Tibial nerve (tissue), 4 donors: ENCODE measurements around the gene KCNT2. TPM values are rescaled to one million over a fixed set of nuclear protein-coding genes. Genes with fewer than 3 reads are reported as not detected.

Source experiments
- DNase-seq, 2 donors: peaks; one replicate each; pipeline ENCODE4 v3.0.0-alpha.2; 2019; ENCODE audit warnings: low spot score in 2 of 2
- H3K27ac ChIP-seq, 4 donors: fragments of 200-600 bp; sonication (generic) in 3 of 4; one replicate each; pipeline ENCODE4 v1.5.1; 2017 to 2019; ENCODE audit warnings: mild to moderate bottlenecking in 1 of 4
- H3K27me3 ChIP-seq, 2 donors: fragments of 200-600 bp; sonication (generic) in 1 of 2; one replicate each; pipeline versions ENCODE4 v1.5.1 to v1.6.0; 2017 to 2019
- H3K36me3 ChIP-seq, 3 donors: fragments of 200-600 bp; sonication (generic); one replicate each; pipeline ENCODE4 v1.5.1; 2018 to 2019
- H3K4me1 ChIP-seq, 4 donors: fragments of 200-600 bp; sonication (generic) in 3 of 4; one replicate each; pipeline ENCODE4 v1.5.1; 2017 to 2019
- H3K4me3 ChIP-seq, 4 donors: fragments of 200-600 bp; sonication (generic) in 3 of 4; one replicate each; pipeline ENCODE4 v1.5.1; 2017 to 2019; ENCODE audit warnings: mild to moderate bottlenecking in 1 of 4, moderate library complexity in 1 of 4
- H3K9me3 ChIP-seq, 4 donors: fragments of 200-600 bp; sonication (generic) in 3 of 4; one replicate each; pipeline ENCODE4 v1.5.1; 2017 to 2019
- CTCF ChIP-seq, 5 experiments: fragments of 200-600 bp in 3 of 5; fragments of 450-650 bp in 2 of 5; sonication (generic) in 3 of 5; IDR thresholded peaks; one replicate each; pipeline ENCODE4 v1.5.1; 2016 to 2019; ENCODE audit warnings: antibody characterized with exemption in 5 of 5, mild to moderate bottlenecking in 3 of 5, moderate library complexity in 2 of 5
- EP300 ChIP-seq, 2 donors: sonication (generic); formaldehyde crosslinking; IDR thresholded peaks; one replicate each; pipeline ENCODE4 v1.6.1; 2017; ENCODE audit warnings: antibody characterized with exemption in 2 of 2, mild to moderate bottlenecking in 1 of 2
- POLR2A ChIP-seq, 2 donors: fragments of 450-650 bp; IDR thresholded peaks; one replicate each; pipeline ENCODE4 v1.6.1; 2017; ENCODE audit warnings: antibody characterized with exemption in 2 of 2, mild to moderate bottlenecking in 2 of 2, moderate library complexity in 2 of 2
- WGBS, 2 donors: methylation state at CpG; one replicate each; pipeline ENCODE4 v1.1.5; 2018; 5-methylcytosine and 5-hydroxymethylcytosine counted together
- total RNA-seq, 4 donors: library from RNA; depleted of rRNA; stranded (reverse); fragments of >200 nt; gene quantifications; one replicate each; pipeline ENCODE4 v1.1.0, GENCODE V29; 2016

The KCNT2 gene
- total RNA-seq, 4 donors from 2014 or later, result 8.0 to 9.9 (median 8.6) TPM

GRCh38 chr1:196638466-196638865 is 30.2 kb upstream of the KCNT2 start:
- no peak for DNase-seq
- TF ChIP-seq POLR2A (IDR thresholded peaks at IDR 0.05) (no peak), EP300 (IDR thresholded peaks at IDR 0.05) (no peak), CTCF (IDR thresholded peaks at IDR 0.05) (no peak)
- WGBS, 2 donors, result 65 to 70% methylated on average over 2 of the region's 2 CpGs
- Histone ChIP-seq H3K9me3 (no peaks in the 10 kb centered on the region), H3K27ac (no peak overlapping the region), H3K4me1 (no peaks in the 10 kb centered on the region), H3K36me3 (no peaks in the 10 kb centered on the region), H3K4me3 (no peak overlapping the region), H3K27me3 (no peaks in the 10 kb centered on the region)

- Histone ChIP-seq H3K27ac (no peak overlapping the region), H3K36me3 (no peaks in the 10 kb centered on the region), H3K27me3 (no peaks in the 10 kb centered on the region), H3K4me3 (no peak overlapping the region), H3K4me1 (no peaks in the 10 kb centered on the region), H3K9me3 (no peaks in the 10 kb centered on the region)
- DNase-seq, result no peak
- TF ChIP-seq CTCF (IDR thresholded peaks at IDR 0.05) (no peak), POLR2A (IDR thresholded peaks at IDR 0.05) (no peak), EP300 (IDR thresholded peaks at IDR 0.05) (no peak)
- WGBS, 2 donors, result 93 to 98% methylated on average over 6 of the region's 6 CpGs
Observed at GRCh38 chr1:196637606-196638005, 29.4 kb upstream of the KCNT2 start.

GRCh38 chr1:196628838-196629237 is 20.6 kb upstream of the KCNT2 start:
- no peaks in the 10 kb centered on the region for H3K36me3 ChIP-seq
- TF ChIP-seq CTCF (IDR thresholded peaks at IDR 0.05), result no peak
- TF ChIP-seq EP300 (IDR thresholded peaks at IDR 0.05), result no peak
- TF ChIP-seq POLR2A (IDR thresholded peaks at IDR 0.05), result no peak
- H3K4me3 ChIP-seq, result no peak overlapping the region
- WGBS, 2 donors, result 92 to 97% methylated on average over 3 of the region's 3 CpGs
- no peaks in the 10 kb centered on the region for H3K4me1 ChIP-seq
- no peaks in the 10 kb centered on the region for H3K27me3 ChIP-seq
- DNase-seq, result no peak
- H3K9me3 ChIP-seq, result peaks cover 0 to 12% (median 3%) of the 10 kb centered on the region in 4 donors
- H3K27ac ChIP-seq, result no peak overlapping the region

- no peaks in the 10 kb centered on the region for H3K4me1 ChIP-seq
- H3K9me3 ChIP-seq, result peaks cover 0 to 3% (median 0%) of the 10 kb centered on the region in 4 donors
- no peaks in the 10 kb centered on the region for H3K36me3 ChIP-seq
- no peak for DNase-seq
- no peak overlapping the region for H3K27ac ChIP-seq
- TF ChIP-seq POLR2A (IDR thresholded peaks at IDR 0.05) (no peak), EP300 (IDR thresholded peaks at IDR 0.05) (no peak), CTCF (IDR thresholded peaks at IDR 0.05) (no peak)
- H3K27me3 ChIP-seq, result no peaks in the 10 kb centered on the region
- 95% methylated on average over 1 of the region's 1 CpG for WGBS, 2 donors
- no peak overlapping the region for H3K4me3 ChIP-seq
Observed at GRCh38 chr1:196623079-196623478, 14.8 kb upstream of the KCNT2 start.

GRCh38 chr1:196619721-196620120 is 11.5 kb upstream of the KCNT2 start:
- no peaks in the 10 kb centered on the region for H3K4me1 ChIP-seq
- no peaks in the 10 kb centered on the region for H3K27me3 ChIP-seq
- H3K27ac ChIP-seq, result no peak overlapping the region
- TF ChIP-seq EP300 (IDR thresholded peaks at IDR 0.05) (no peak), POLR2A (IDR thresholded peaks at IDR 0.05) (no peak), CTCF (IDR thresholded peaks at IDR 0.05) (no peak)
- no peaks in the 10 kb centered on the region for H3K36me3 ChIP-seq
- no peak for DNase-seq
- H3K4me3 ChIP-seq, result no peak overlapping the region
- H3K9me3 ChIP-seq, result no peaks in the 10 kb centered on the region
- 93% methylated on average over 2 of the region's 2 CpGs for WGBS, 2 donors
